GM21786 (cell line): ENCODE measurements around the gene DIABLO.

Source experiments
- ATAC-seq: cut with Tn5 transposase; IDR thresholded peaks from one replicate; pipeline ENCODE4 v1.9.1; 2021; ENCODE audit not compliant: unreplicated experiment

The DIABLO gene

GRCh38 chr12:122159882-122160281 is 66.0 kb downstream of the DIABLO start:
- ATAC-seq = no peak

GRCh38 chr12:122158700-122159285 is 67.1 kb downstream of the DIABLO start:
- no peak for ATAC-seq
